GM12865 (cell line): ENCODE results near the gene UMODL1.

ENCODE experiments used
- DNase-seq: peaks from one replicate; pipeline ENCODE4 v3.0.0; 2010; ENCODE audit warnings: low read depth
- H3K4me3 ChIP-seq: 2 replicates; pipeline ENCODE4 v1.5.1; 2011; ENCODE audit warnings: mild to moderate bottlenecking, low read depth, low read length, control low read depth
- CTCF ChIP-seq: IDR thresholded peaks from 2 replicates; pipeline ENCODE4 v1.5.1; 2011; ENCODE audit warnings: low read length, control low read depth, low read depth, inconsistent platforms; ENCODE audit not compliant: insufficient read depth; ENCODE audit errors: missing control alignments

UMODL1 gene

GRCh38 chr21:42084079-42084478, 13.0 kb downstream of the UMODL1 start:
- TF ChIP-seq CTCF, result no peak
- H3K4me3 ChIP-seq, result no peak overlapping the region
- DNase-seq, result no peak

GRCh38 chr21:42085246-42086077, 14.3 kb downstream of the UMODL1 start:
- DNase-seq, result no peak
- H3K4me3 ChIP-seq, result no peak overlapping the region
- TF ChIP-seq CTCF, result no peak

DNA sequence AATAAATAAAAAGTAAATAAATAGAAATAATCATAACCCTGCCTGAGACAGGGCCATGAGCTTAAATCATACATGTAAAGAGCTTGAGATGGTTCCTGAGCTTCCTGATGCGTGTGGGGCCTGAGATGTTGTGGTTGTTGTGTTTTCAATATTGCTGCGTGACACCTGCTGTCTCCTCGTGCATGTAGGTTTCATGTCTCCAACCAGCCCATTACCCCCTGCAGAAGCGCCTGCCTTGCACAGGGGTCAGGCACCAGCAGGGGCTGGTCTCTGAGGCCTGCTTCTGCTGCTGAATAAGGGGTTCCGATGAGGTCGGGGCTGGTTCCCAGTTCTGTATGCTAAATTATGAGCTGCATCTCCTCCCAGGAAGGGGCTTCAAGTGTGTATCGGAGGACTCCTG, 15.9 kb downstream of the UMODL1 start:
- H3K4me3 ChIP-seq, result no peak overlapping the region
- TF ChIP-seq CTCF, result no peak
- DNase-seq, result peak; percentile 63

DNA sequence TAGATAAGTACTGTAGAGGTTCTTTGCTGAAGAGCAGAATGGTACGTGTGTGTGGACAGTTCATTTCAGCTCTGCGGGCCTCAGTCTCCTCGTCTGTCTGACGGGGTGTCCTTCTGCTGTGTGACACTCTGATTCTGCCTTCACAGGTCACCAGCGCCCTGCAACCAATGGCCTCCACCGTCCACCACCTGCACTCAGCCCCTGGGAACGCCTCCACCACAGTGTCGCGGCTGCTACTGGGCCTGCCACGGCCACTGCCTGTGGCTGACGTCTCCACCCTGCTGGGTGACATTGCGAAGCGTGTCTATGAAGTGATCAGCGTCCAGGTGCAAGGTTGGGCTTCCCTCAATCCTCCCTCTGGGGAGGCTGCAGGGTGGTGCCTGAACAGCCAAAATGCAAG, 17.0 kb downstream of the UMODL1 start:
- no peak overlapping the region for H3K4me3 ChIP-seq
- no peak for DNase-seq
- no peak for TF ChIP-seq CTCF

DNA sequence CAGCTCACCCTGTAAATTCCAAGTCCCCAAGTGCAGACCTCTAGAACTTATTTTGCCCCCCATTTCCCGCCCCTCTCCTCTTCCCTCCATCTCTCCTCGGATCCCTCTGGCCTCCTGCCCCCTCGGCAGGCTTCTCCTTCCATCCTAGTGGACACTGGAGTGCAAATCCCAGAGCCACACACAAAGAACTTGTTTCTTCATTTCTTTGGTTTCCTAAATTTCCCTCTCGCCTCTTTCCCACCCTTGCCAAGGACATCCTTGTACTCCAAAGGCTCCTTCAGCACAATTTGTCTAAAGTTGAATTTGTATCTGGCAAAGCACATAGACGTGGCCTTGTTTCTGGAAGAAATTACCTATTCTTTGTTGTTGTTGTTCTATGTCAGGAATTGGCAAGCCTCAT, 17.5 kb downstream of the UMODL1 start:
- no peak for TF ChIP-seq CTCF
- H3K4me3 ChIP-seq, result no peak overlapping the region
- DNase-seq, result no peak

DNA sequence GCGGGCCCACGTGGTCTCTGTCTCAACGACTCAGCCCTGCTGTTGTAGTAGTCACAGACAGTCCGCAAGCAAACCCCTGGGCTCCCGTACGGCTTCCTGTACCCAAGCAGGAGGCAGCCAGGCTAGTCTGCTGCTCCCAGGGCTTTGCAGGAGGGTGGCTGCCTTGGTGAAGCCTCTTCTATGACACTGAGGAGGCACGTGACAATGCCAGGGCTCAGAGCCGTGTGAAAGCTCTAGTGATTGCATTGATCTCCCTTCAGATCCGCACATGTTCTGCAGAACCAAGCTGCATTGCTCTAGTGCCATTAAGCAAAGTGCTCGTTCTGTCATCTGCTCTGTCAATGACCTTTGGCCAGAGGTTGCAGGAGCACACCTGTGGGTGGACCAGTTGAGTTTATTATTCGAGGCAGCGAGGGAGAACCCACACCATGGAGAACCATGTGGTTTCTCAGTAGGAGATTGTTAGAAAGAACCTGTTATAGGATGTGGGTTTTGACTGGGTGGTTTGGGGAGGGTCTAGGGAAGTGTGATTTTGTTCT, 18.0 kb downstream of the UMODL1 start:
- no peak for DNase-seq
- H3K4me3 ChIP-seq, result no peak overlapping the region
- no peak for TF ChIP-seq CTCF
